Type B pancreatic cell (in vitro differentiated cells): ENCODE results near the gene MLLT6. TPM values are rescaled to one million over a fixed set of nuclear protein-coding genes. Genes with fewer than 3 reads are reported as not detected.

Experiments used
- DNase-seq: peaks from one replicate; pipeline ENCODE4 v3.0.0; 2021; ENCODE audit warnings: mixed read lengths; ENCODE audit not compliant: unreplicated experiment; ENCODE audit errors: extremely low spot score
- H3K27ac Mint-ChIP-seq: 2 replicates; pipeline ENCODE4 v1.8.0; 2021; ENCODE audit warnings: mild to moderate bottlenecking, mixed read lengths
- H3K27me3 Mint-ChIP-seq: 2 replicates; pipeline ENCODE4 v1.8.0; 2021; ENCODE audit warnings: mixed read lengths
- H3K36me3 Mint-ChIP-seq: 2 replicates; pipeline ENCODE4 v1.8.0; 2021; ENCODE audit warnings: mixed read lengths
- H3K4me1 Mint-ChIP-seq: one replicate; pipeline ENCODE4 v1.8.0; 2021; ENCODE audit warnings: mixed read lengths; ENCODE audit not compliant: unreplicated experiment
- H3K4me3 Mint-ChIP-seq: 2 replicates; pipeline ENCODE4 v1.8.0; 2021; ENCODE audit warnings: mild to moderate bottlenecking, mixed read lengths
- H3K9me3 Mint-ChIP-seq: 2 replicates; pipeline ENCODE4 v1.8.0; 2021; ENCODE audit warnings: mixed read lengths
- CTCF ChIP-seq: fragments of 200-600 bp; sonication (generic); conservative IDR thresholded peaks from 2 replicates; pipeline ENCODE4 v1.5.0; 2021; ENCODE audit warnings: antibody characterized with exemption, mild to moderate bottlenecking
- total RNA-seq: library from RNA; stranded (reverse); gene quantifications from 2 replicates; pipeline ENCODE4 v1.2.1, GENCODE V29; 2021; ENCODE audit warnings: low replicate concordance

MLLT6 gene
- total RNA-seq, 1 donor from 2014 or later: 130 TPM

GRCh38 chr17:38712593-38712992 lies 7.5 kb downstream of the MLLT6 start:
- no peak overlapping the region for H3K27ac Mint-ChIP-seq
- TF ChIP-seq CTCF: no peak
- no peak for DNase-seq
- H3K27me3 Mint-ChIP-seq: no peaks in the 10 kb centered on the region
- peaks cover 14% of the 10 kb centered on the region for H3K36me3 Mint-ChIP-seq
- H3K4me1 Mint-ChIP-seq: peaks cover 16% of the 10 kb centered on the region
- no peak overlapping the region for H3K4me3 Mint-ChIP-seq
- no peaks in the 10 kb centered on the region for H3K9me3 Mint-ChIP-seq

- peaks cover 17% of the 10 kb centered on the region for H3K4me1 Mint-ChIP-seq
- peaks cover 14% of the 10 kb centered on the region for H3K36me3 Mint-ChIP-seq
- H3K9me3 Mint-ChIP-seq: no peaks in the 10 kb centered on the region
- no peak for TF ChIP-seq CTCF
- no peak for DNase-seq
- H3K27ac Mint-ChIP-seq: no peak overlapping the region
- no peak overlapping the region for H3K4me3 Mint-ChIP-seq
- H3K27me3 Mint-ChIP-seq: no peaks in the 10 kb centered on the region
Observed at GRCh38 chr17:38713456-38714075, 8.5 kb downstream of the MLLT6 start.

- no peaks in the 10 kb centered on the region for H3K27me3 Mint-ChIP-seq
Observed at GRCh38 chr17:38715216-38715943, 10.3 kb downstream of the MLLT6 start.

GRCh38 chr17:38716368-38717005 lies 11.4 kb downstream of the MLLT6 start:
- no peak overlapping the region for H3K27ac Mint-ChIP-seq
- peaks cover 16% of the 10 kb centered on the region for H3K36me3 Mint-ChIP-seq
- no peak for TF ChIP-seq CTCF
- H3K27me3 Mint-ChIP-seq: no peaks in the 10 kb centered on the region
- peaks cover 17% of the 10 kb centered on the region for H3K4me1 Mint-ChIP-seq
- DNase-seq: no peak
- H3K9me3 Mint-ChIP-seq: no peaks in the 10 kb centered on the region
- no peak overlapping the region for H3K4me3 Mint-ChIP-seq

More at GRCh38 chr17:38715216-38715943, 10.3 kb downstream of the MLLT6 start:
- H3K27ac Mint-ChIP-seq: no peak overlapping the region
- peaks cover 16% of the 10 kb centered on the region for H3K36me3 Mint-ChIP-seq
- no peaks in the 10 kb centered on the region for H3K9me3 Mint-ChIP-seq
- no peak for DNase-seq
- peaks cover 17% of the 10 kb centered on the region for H3K4me1 Mint-ChIP-seq
- no peak for TF ChIP-seq CTCF
- no peak overlapping the region for H3K4me3 Mint-ChIP-seq

- Mint-ChIP-seq H3K36me3 (peaks cover 16% of the 10 kb centered on the region), H3K4me1 (peaks cover 17% of the 10 kb centered on the region)
- no peak for DNase-seq
Observed at GRCh38 chr17:38717139-38717745, 12.2 kb downstream of the MLLT6 start.

More at GRCh38 chr17:38717139-38717745, 12.2 kb downstream of the MLLT6 start:
- no peaks in the 10 kb centered on the region for H3K27me3 Mint-ChIP-seq
- H3K9me3 Mint-ChIP-seq: no peaks in the 10 kb centered on the region
- TF ChIP-seq CTCF: no peak
- H3K4me3 Mint-ChIP-seq: no peak overlapping the region
- no peak overlapping the region for H3K27ac Mint-ChIP-seq
